OCI-LY3 (cell line): ENCODE results near the gene NUDCD3.

Experiments used
- EZH2phosphoT487 ChIP-seq: fragments of 200-600 bp; shearing (Covaris generic); IDR thresholded peaks from 2 replicates; pipeline ENCODE4 v1.6.1; 2018; ENCODE audit warnings: antibody characterized with exemption, mixed run types, low read depth
- TF ChIP-seq, protein P1 (sequence below): fragments of 200-600, 300-600 bp; sonication (generic); IDR thresholded peaks from 2 replicates; pipeline ENCODE4 v1.5.1; 2014; ENCODE audit warnings: antibody characterized with exemption, low read length, low read depth

DNA sequence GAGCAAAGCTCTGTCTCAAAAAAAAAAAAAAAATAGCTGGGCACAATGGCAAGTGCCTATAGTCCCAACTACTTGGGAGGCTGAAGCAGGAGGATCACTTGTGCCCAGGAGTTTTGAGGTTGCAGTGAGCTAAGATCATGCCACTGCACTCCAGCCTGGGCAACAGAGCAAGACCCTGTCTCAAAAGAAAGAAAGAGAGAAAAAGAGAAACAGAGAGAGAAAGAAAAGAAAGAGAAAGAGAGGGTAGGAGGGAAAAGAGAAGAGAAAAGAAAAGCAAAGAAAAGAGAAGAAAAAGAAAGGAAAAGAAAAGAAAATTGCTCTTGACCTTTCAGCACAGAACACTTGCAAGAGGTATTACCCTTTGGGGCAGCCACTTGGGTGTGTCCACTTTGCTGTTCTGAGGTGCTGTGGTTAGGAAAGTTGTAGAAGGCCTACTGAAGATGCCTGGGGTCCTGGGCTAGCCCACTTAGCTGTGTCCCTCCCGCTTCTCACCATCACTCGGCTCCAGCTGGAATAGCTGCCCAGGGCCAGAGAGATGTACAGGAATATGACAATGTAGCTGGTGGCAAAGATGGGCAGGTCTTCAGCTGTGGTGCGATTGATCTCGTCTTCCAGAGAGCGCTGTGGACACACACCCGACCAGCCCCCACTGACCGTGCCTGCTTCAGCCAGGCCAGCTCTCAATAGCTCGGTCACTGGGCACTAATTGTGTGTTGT, 45.0 kb upstream of the NUDCD3 start:
- TF ChIP-seq, protein P1, sequence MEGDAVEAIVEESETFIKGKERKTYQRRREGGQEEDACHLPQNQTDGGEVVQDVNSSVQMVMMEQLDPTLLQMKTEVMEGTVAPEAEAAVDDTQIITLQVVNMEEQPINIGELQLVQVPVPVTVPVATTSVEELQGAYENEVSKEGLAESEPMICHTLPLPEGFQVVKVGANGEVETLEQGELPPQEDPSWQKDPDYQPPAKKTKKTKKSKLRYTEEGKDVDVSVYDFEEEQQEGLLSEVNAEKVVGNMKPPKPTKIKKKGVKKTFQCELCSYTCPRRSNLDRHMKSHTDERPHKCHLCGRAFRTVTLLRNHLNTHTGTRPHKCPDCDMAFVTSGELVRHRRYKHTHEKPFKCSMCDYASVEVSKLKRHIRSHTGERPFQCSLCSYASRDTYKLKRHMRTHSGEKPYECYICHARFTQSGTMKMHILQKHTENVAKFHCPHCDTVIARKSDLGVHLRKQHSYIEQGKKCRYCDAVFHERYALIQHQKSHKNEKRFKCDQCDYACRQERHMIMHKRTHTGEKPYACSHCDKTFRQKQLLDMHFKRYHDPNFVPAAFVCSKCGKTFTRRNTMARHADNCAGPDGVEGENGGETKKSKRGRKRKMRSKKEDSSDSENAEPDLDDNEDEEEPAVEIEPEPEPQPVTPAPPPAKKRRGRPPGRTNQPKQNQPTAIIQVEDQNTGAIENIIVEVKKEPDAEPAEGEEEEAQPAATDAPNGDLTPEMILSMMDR: no peak
- no peak for TF ChIP-seq EZH2phosphoT487
